HG02610 (cell line): ENCODE measurements around the gene TANK.
"Not testable (repeated sequence)": the region's sequence is repeated elsewhere in the genome, so short reads cannot be mapped to it uniquely, and the experiment has no call there.

Experiments
- ATAC-seq: cut with Tn5 transposase; IDR thresholded peaks from one replicate; pipeline ENCODE4 v1.9.1; 2021; ENCODE audit warnings: mild to moderate bottlenecking, moderate library complexity; ENCODE audit not compliant: unreplicated experiment

TANK gene

DNA sequence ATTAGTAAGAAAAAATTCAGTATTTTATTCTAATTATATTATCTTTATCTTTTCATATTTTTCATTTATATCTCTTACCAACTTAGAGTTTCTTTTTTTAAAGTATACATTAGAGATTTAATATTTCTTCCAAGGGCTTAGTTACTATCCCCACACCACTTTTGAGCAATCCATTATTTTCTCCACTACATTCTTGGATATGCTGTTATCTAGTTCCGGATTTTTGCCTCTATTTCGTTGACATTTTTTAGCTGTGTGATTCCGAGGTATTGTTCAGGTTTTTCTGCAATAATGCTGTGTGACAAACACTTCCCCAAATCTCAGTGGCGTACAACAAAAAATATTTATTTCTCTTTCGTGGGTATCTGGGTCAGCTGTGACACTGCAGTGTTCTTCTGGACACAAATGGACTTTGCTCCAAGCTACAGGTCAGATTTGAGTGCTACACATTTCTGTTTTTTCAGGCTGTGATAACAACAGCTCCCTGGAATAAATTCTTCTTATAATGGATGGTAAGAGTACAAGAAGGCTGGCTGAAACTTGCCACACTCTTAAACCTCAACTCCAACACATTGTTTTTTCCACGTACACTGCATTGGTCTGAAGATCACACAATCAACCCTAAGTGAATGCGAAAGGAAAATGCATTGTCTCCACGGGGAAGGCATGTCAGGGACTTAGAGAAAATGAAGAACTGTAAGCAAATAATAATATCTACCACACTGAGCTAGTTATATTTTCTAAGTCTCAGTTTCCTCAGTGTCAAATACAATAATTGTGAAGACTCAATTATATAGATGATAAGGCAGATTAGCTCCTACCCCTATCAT, 97.1 kb downstream of the TANK start:
- ATAC-seq: no peak

DNA sequence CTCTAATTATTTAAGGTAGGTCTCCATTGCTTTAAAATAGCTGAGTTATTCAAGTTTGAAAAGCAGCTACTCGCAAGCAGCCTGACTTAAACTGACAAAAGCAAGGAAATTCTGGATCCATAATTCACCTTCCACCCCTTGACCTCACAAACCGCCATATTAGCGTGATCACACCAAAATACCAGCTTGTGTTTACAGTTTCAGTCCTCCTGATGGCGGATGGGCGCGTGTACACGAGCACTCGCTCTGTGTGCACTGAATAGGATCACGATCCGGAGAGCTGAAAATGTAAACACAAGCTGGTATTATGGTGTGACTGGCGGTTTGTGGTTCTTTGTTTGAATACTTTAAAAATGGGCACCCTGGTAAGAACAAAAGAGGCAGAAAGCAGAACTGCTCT, 105.6 kb downstream of the TANK start:
- ATAC-seq: no peak

DNA sequence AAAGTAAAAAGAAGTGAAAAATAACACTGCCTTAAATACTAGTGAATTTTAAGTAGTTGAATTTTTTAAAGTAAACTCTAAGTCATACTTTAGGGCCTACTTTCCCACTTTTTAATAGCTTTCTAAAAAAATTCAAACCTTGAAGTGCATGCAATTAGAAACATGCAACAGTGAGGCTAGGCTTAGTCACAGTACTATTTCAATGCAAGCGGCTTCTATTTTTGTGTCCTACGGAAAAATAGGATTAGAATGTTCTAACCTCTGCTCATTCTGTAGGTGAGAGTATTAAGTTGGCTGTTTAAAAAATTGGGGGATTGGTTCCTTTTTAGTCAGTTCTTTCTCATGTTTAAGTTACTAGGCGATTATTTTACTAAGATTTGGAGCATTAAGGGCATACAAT, 108.9 kb downstream of the TANK start:
- ATAC-seq: no peak

DNA sequence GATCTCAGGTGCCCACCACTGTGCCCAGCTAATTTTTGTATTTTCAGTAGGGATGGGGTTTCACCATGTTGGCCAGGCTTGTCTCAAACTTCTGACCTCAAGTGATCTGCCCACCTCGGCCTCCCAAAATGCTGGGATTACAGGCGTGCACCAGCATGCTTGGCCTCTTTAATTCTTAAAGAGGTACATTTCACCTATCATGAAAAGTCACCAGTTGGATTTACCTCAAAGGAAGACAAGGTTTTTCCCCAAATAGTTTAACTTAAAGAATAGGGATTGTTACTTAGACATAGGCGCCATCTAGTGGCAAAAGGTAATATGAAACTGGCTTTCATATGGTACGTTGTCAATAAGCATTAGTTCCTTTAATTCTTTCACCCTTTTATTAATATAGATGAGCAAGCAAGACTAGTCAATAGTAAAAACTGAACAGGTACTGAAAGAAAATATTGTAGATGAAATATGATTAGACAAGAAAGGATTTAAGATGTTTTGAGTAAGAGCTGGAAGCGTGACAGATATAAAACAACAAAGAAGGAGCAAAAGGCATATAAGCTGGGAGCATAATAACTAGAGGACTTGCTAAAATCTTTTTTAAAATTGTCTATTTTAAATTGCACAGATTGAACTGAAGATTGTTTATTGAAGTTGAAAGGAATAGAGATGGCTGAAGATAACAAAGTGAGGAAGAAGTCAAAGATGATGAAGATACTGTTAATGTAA, 113.0 kb downstream of the TANK start:
- ATAC-seq: peak; percentile 73

DNA sequence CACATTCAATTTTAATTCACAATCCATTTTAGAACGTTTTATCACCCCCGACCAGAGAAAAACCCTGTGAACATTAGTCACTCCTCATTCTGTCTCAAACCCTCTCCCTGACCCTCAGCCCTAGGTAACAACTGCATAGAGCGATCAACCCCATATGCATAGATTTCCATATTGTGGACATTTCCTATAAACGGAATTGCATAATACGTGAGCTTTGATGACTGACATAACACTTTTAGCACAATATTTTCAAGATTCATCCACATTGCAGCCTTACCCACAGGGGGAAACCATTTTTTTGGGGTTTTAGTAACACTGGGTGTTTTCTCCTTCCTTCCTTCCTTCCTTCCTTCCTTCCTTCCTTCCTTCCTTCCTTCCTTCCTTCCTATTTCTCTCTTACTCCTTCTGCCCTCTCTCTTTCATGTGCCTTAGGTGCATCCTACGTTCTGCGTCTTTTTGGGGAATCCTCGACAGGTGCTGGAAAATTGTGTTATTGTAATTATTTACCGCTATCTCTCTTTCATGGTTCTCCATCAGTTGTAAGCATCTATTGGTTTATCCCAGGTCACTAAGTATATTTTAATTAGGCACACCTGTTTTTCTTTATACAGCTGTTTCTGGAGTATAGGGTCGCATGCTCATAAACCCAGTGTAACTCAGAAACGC, 118.5 kb downstream of the TANK start:
- ATAC-seq: not testable (repeated sequence)

DNA sequence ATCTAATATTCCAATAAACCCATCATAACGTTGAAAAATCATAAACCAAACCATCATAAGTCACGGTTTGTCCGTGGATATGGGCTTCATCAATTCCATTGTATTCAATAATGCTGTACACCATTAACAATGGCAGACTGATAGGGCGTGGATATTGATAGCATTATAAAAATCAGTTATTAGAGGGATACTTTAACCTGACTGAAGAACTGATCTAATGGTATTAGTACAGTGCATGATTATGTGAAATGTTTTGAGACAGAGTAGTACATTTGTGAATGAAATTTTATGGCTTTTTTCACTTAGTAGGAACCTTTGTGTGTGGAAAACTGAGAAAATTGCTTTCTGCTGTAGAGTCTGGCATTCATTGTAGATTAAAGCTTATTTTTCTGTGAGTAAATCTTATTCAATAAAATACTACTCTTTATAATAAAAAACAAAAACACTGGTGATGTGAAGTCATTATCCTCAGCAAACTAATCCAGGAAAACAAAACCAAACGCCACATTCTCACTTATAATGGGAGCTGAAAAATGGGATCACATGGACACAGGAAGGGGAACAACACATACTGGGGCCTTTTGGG, 119.1 kb downstream of the TANK start:
- ATAC-seq: not testable (repeated sequence)

DNA sequence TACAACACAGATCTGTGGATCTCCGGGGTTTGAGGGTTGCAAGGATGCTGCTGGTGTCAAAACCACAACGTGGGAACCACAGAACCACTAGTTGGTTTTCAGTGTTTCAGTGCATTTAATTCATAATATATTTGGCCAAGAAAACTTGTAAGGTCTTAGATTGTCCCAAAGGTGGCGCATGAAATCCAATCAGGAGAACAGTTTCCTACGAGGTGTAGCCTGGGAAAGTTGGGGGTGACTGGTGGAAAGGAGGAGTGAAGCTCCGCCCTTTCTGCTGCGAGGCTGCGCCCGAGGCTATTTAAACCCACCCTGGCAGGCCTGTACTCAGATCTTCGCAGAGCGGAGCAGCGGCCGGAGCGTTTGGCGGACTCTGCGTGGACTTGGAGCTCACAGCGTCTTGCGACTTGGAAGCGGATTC, 120.7 kb downstream of the TANK start:
- ATAC-seq: not testable (repeated sequence)

DNA sequence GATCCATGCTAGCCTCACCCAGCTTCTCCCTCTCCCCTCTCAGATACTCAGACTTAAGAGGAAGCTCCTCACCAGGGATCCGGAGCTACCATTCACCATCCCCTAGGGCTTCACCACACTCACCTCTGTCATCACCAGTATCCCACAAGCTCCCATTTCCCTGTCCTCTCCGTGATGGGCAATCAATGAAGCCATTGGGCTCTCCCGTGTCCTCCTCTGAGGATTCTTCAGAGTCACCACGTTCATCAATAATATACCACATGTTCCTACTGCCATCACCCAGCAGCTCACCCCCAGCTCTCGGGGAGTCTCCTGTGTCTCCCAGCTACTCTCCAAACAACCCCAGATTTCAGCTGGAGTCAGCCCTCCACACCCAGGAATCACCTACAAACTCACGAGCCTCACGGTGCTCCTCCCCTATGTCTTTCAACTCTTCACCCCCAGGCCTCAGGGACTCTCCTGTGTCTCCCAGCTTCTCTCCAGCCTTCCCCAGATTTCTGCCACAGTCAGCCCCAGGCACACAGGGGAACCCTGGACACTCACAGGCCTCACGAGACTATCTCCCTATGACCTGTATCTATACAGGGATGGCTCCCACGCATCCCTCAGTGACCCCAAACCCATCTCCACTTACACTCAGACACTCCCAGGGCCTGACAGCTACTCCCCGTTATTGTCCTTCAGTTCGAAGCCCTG, 121.5 kb downstream of the TANK start:
- not testable (repeated sequence) for ATAC-seq

DNA sequence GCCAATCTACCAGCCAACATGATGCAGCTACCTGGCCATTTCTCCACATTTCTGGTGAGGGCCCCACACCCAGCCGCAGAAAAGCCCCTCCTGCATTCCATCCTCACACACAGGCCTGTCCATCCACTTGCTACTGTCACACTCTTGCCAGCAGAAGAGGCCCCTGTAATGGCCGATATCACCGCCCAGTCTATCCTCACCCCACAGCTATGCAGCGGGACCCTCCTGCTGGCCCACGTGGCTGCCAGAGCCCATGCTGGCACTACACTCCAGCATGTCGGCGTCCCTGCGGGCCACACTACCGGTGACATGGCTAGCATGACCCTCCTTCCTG, 122.0 kb downstream of the TANK start:
- not testable (repeated sequence) for ATAC-seq

DNA sequence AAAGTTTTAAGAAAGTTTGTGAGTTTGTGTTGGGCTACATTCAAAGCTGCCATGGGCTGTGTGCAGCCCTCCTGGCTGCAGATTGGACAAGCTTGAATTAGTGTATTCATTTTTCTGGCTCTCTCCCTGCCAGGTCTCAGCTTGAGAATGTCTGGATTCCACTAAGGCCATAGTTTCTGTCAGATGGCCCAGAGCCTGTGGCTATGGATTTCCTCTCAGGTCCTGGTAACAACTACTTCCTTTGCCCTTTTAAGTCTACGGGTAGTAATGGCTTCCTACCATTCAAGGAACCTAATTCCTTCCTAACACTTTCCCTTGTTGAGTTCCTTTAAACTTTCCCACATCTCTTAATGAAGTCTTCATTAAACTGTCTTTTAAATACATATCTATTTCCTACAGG, 123.7 kb downstream of the TANK start:
- no peak for ATAC-seq
